Measurements from ENCODE around the gene PSD4. TPM values are rescaled to one million over a fixed set of nuclear protein-coding genes. Genes with fewer than 3 reads are reported as not detected.

Gene PSD4
- total RNA-seq, 2 donors from 2014 or later, result 5.2 to 13.3 TPM

- Mint-ChIP-seq H3K36me3 (ENCODE audit: low read depth) (no peaks in the 10 kb centered on the region), H3K9me3 (no peaks in the 10 kb centered on the region), H3K27me3 (ENCODE audit: insufficient read depth) (peaks cover 4% of the 10 kb centered on the region), H3K4me1 (peaks cover 8% of the 10 kb centered on the region), H3K27ac (no peak overlapping the region), H3K4me3 (no peak overlapping the region)
- Histone ChIP-seq H3K9ac (ENCODE audit: extremely low read depth, low read length, poor library complexity, severe bottlenecking) (no peak overlapping the region), H3K36me3 (ENCODE audit: control insufficient read depth, insufficient read depth, low read length) (no peaks in the 10 kb centered on the region), H3K4me3 (ENCODE audit: low read length) (no peak overlapping the region), H3K4me1 (ENCODE audit: control insufficient read depth, insufficient read depth, low read length) (peaks cover 5% of the 10 kb centered on the region), H3K9me3 (ENCODE audit: control insufficient read depth, low read length) (no peaks in the 10 kb centered on the region), H3K27ac (ENCODE audit: low read depth, low read length) (peak overlapping the region; percentile 64), H3K27me3 (ENCODE audit: control insufficient read depth, insufficient read depth, low read length, poor library complexity, severe bottlenecking) (no peaks in the 10 kb centered on the region)
- no peak for TF ChIP-seq CTCF (conservative IDR thresholded peaks at IDR 0.05)
- DNase-seq, result no peak
- WGBS, 2 experiments (ENCODE audit: insufficient coverage in 1 of 2, insufficient read length in 1 of 2), result 93 to 100% methylated on average over 3 to 4 of the region's 4 CpGs
Measured at GRCh38 chr2:113226462-113226861, 52.7 kb downstream of the PSD4 start.

GRCh38 chr2:113227290-113227689 lies 53.5 kb downstream of the PSD4 start:
- Mint-ChIP-seq H3K36me3 (ENCODE audit: low read depth) (no peaks in the 10 kb centered on the region), H3K27ac (no peak overlapping the region), H3K27me3 (ENCODE audit: insufficient read depth) (peaks cover 8% of the 10 kb centered on the region), H3K4me3 (no peak overlapping the region), H3K9me3 (no peaks in the 10 kb centered on the region), H3K4me1 (peaks cover 5% of the 10 kb centered on the region)
- Histone ChIP-seq H3K36me3 (ENCODE audit: control insufficient read depth, insufficient read depth, low read length) (no peaks in the 10 kb centered on the region), H3K4me3 (ENCODE audit: low read length) (no peak overlapping the region), H3K9ac (ENCODE audit: extremely low read depth, low read length, poor library complexity, severe bottlenecking) (no peak overlapping the region), H3K27ac (ENCODE audit: low read depth, low read length) (no peak overlapping the region), H3K27me3 (ENCODE audit: control insufficient read depth, insufficient read depth, low read length, poor library complexity, severe bottlenecking) (no peaks in the 10 kb centered on the region), H3K4me1 (ENCODE audit: control insufficient read depth, insufficient read depth, low read length) (peaks cover 5% of the 10 kb centered on the region), H3K9me3 (ENCODE audit: control insufficient read depth, low read length) (no peaks in the 10 kb centered on the region)
- WGBS, 2 experiments (ENCODE audit: insufficient coverage in 1 of 2, insufficient read length in 1 of 2), result 75% methylated on average over 1 of the region's 1 CpG; no CpG with 5 or more reads in 1 of the 2 experiments
- TF ChIP-seq CTCF (conservative IDR thresholded peaks at IDR 0.05), result peak; percentile 51
- DNase-seq, result peak; percentile 48

- H3K4me3 ChIP-seq (ENCODE audit: low read length), result no peak overlapping the region
- H3K36me3 ChIP-seq (ENCODE audit: control insufficient read depth, insufficient read depth, low read length), result no peaks in the 10 kb centered on the region
- Mint-ChIP-seq H3K27ac (no peak overlapping the region), H3K36me3 (ENCODE audit: low read depth) (no peaks in the 10 kb centered on the region), H3K4me3 (no peak overlapping the region), H3K27me3 (ENCODE audit: insufficient read depth) (peaks cover 9% of the 10 kb centered on the region), H3K4me1 (peaks cover 5% of the 10 kb centered on the region), H3K9me3 (no peaks in the 10 kb centered on the region)
- H3K9me3 ChIP-seq (ENCODE audit: control insufficient read depth, low read length), result no peaks in the 10 kb centered on the region
- no peak for DNase-seq
- 84 to 98% methylated on average over 3 of the region's 3 CpGs for WGBS, 2 experiments (ENCODE audit: insufficient coverage in 1 of 2, insufficient read length in 1 of 2)
- peaks cover 5% of the 10 kb centered on the region for H3K4me1 ChIP-seq (ENCODE audit: control insufficient read depth, insufficient read depth, low read length)
- H3K27ac ChIP-seq (ENCODE audit: low read depth, low read length), result no peak overlapping the region
- no peaks in the 10 kb centered on the region for H3K27me3 ChIP-seq (ENCODE audit: control insufficient read depth, insufficient read depth, low read length, poor library complexity, severe bottlenecking)
- H3K9ac ChIP-seq (ENCODE audit: extremely low read depth, low read length, poor library complexity, severe bottlenecking), result no peak overlapping the region
- TF ChIP-seq CTCF (conservative IDR thresholded peaks at IDR 0.05), result no peak
Measured at GRCh38 chr2:113227698-113228097, 53.9 kb downstream of the PSD4 start.
